Neuronal stem cell (in vitro differentiated cells): Measurements from ENCODE around the gene STEAP3.

Experiments used
- DNase-seq: peaks from one replicate; pipeline ENCODE4 v3.0.0-alpha.2; 2013; ENCODE audit warnings: low spot score
- H2AFZ ChIP-seq: one replicate; pipeline ENCODE4 v1.6.1; 2013; ENCODE audit warnings: mild to moderate bottlenecking, low read length, inconsistent platforms
- H2AK5ac ChIP-seq: 2 replicates; pipeline ENCODE4 v1.6.1; 2013; ENCODE audit warnings: low read depth, mild to moderate bottlenecking, inconsistent platforms, low read length, moderate library complexity, mixed read lengths
- H2BK120ac ChIP-seq: 2 replicates; pipeline ENCODE4 v1.6.1; 2013; ENCODE audit warnings: low read depth, mild to moderate bottlenecking, inconsistent platforms, low read length, moderate library complexity, mixed read lengths
- H2BK12ac ChIP-seq: one replicate; pipeline ENCODE4 v1.6.1; 2013; ENCODE audit warnings: low read length, inconsistent platforms
- H2BK15ac ChIP-seq: 2 replicates; pipeline ENCODE4 v1.6.1; 2013; ENCODE audit warnings: mild to moderate bottlenecking, low read length, inconsistent platforms, mixed read lengths
- H2BK5ac ChIP-seq: one replicate; pipeline ENCODE4 v1.6.1; 2013; ENCODE audit warnings: inconsistent platforms, mild to moderate bottlenecking, low read length, moderate library complexity
- H3K14ac ChIP-seq: one replicate; pipeline ENCODE4 v1.6.1; 2013; ENCODE audit warnings: low read length, inconsistent platforms
- H3K18ac ChIP-seq: 2 replicates; pipeline ENCODE4 v1.6.1; 2013; ENCODE audit warnings: low read length, inconsistent platforms
- H3K23ac ChIP-seq: 2 replicates; pipeline ENCODE4 v1.6.1; 2013; ENCODE audit warnings: low read depth, mild to moderate bottlenecking, mixed read lengths, low read length, inconsistent platforms; ENCODE audit not compliant: poor library complexity
- H3K27ac ChIP-seq: replicated peaks from 3 replicates; pipeline ENCODE4 v1.5.1; 2013; ENCODE audit warnings: low read length, inconsistent platforms
- H3K27me3 ChIP-seq, 3 experiments: 2 replicates each; pipeline ENCODE4 v1.6.1; 2013; ENCODE audit warnings: low read length in 3 of 3, mild to moderate bottlenecking in 2 of 3, inconsistent platforms in 1 of 3, low read depth in 1 of 3, mixed read lengths in 1 of 3, moderate library complexity in 1 of 3; ENCODE audit not compliant: control insufficient read depth in 3 of 3, insufficient read depth in 3 of 3
- H3K36me3 ChIP-seq, 2 donors: replicated peaks in 1 of 2; 2 replicates each; pipeline ENCODE4 v1.6.1; 2013; ENCODE audit warnings: low read length in 2 of 2; ENCODE audit not compliant: control insufficient read depth in 2 of 2, insufficient read depth in 2 of 2
- H3K4ac ChIP-seq: 2 replicates; pipeline ENCODE4 v1.6.1; 2013; ENCODE audit warnings: inconsistent platforms, mild to moderate bottlenecking, low read length, moderate library complexity
- H3K4me1 ChIP-seq, 2 donors: 1 replicate in 1 of 2; 2 replicates in 1 of 2; pipeline ENCODE4 v1.6.1; 2013; ENCODE audit warnings: low read length in 2 of 2, low read depth in 1 of 2; ENCODE audit not compliant: control insufficient read depth in 2 of 2, insufficient read depth in 1 of 2
- H3K4me2 ChIP-seq: one replicate; pipeline ENCODE4 v1.6.1; 2013; ENCODE audit warnings: mild to moderate bottlenecking, low read length, inconsistent platforms; ENCODE audit not compliant: insufficient read depth, poor library complexity, severe bottlenecking
- H3K4me3 ChIP-seq, 2 donors: 2 replicates each; pipeline ENCODE4 v1.5.1; 2013; ENCODE audit warnings: low read length in 2 of 2, mild to moderate bottlenecking in 2 of 2, inconsistent platforms in 1 of 2, moderate library complexity in 1 of 2
- H3K79me1 ChIP-seq: one replicate; pipeline ENCODE4 v1.6.1; 2013; ENCODE audit warnings: low read depth, mild to moderate bottlenecking, inconsistent platforms, low read length, moderate library complexity
- H3K9ac ChIP-seq: one replicate; pipeline ENCODE4 v1.6.1; 2013; ENCODE audit warnings: mild to moderate bottlenecking, low read depth, low read length, inconsistent platforms; ENCODE audit not compliant: poor library complexity
- H3K9me3 ChIP-seq, 2 donors: replicated peaks in 1 of 2; 2 replicates each; pipeline versions ENCODE3 to v1.6.1; 2013; ENCODE audit warnings: low read length in 2 of 2, mild to moderate bottlenecking in 2 of 2, inconsistent platforms in 1 of 2, low read depth in 1 of 2, mixed read lengths in 1 of 2, moderate library complexity in 1 of 2; ENCODE audit not compliant: control insufficient read depth in 2 of 2, insufficient read depth in 1 of 2
- H4K8ac ChIP-seq: one replicate; pipeline ENCODE4 v1.6.1; 2013; ENCODE audit warnings: low read depth, mild to moderate bottlenecking, inconsistent platforms, low read length, moderate library complexity
- H4K91ac ChIP-seq: one replicate; pipeline ENCODE4 v1.6.1; 2013; ENCODE audit warnings: low read length, low read depth, mild to moderate bottlenecking, inconsistent platforms; ENCODE audit not compliant: poor library complexity
- WGBS, 2 donors: extraction: QIAGEN DNeasy Blood & Tissue Kit; methylation state at CpG; one replicate each; pipeline ENCODE4 v1.1.7; 2013; ENCODE audit warnings: missing lambda C conversion rate in 2 of 2, mixed read lengths in 1 of 2; ENCODE audit not compliant: insufficient read length in 2 of 2, insufficient replicate concordance in 1 of 2; ENCODE audit errors: extremely low coverage in 2 of 2; 5-methylcytosine and 5-hydroxymethylcytosine counted together

Gene STEAP3

GRCh38 chr2:119263656-119264055 is 40.0 kb downstream of the STEAP3 start:
- no peaks in the 10 kb centered on the region for H3K9me3 ChIP-seq
- no peak overlapping the region for H3K23ac ChIP-seq
- peaks cover 0 to 17% (median 0%) of the 10 kb centered on the region in 3 experiments for H3K27me3 ChIP-seq
- no CpG with 5 or more reads among the region's 5 CpGs for WGBS, 2 donors
- no peak overlapping the region for H3K14ac ChIP-seq
- H2BK15ac ChIP-seq, result no peak overlapping the region
- H4K8ac ChIP-seq, result no peak overlapping the region
- no peak overlapping the region for H3K4ac ChIP-seq
- no peak overlapping the region for H2BK12ac ChIP-seq
- no peak overlapping the region for H3K27ac ChIP-seq
- no peak overlapping the region for H3K4me2 ChIP-seq
- no peak overlapping the region for H2BK5ac ChIP-seq
- H2AK5ac ChIP-seq, result no peak overlapping the region
- H2AFZ ChIP-seq, result no peak overlapping the region
- H3K4me3 ChIP-seq, result no peak overlapping the region
- H3K18ac ChIP-seq, result no peak overlapping the region
- no peak overlapping the region for H3K9ac ChIP-seq
- no peaks in the 10 kb centered on the region for H3K79me1 ChIP-seq
- no peak overlapping the region for H2BK120ac ChIP-seq
- H3K36me3 ChIP-seq, result no peaks in the 10 kb centered on the region
- H4K91ac ChIP-seq, result no peak overlapping the region
- H3K4me1 ChIP-seq, result peaks cover 5 to 7% of the 10 kb centered on the region in 2 donors
- DNase-seq, result no peak

DNA sequence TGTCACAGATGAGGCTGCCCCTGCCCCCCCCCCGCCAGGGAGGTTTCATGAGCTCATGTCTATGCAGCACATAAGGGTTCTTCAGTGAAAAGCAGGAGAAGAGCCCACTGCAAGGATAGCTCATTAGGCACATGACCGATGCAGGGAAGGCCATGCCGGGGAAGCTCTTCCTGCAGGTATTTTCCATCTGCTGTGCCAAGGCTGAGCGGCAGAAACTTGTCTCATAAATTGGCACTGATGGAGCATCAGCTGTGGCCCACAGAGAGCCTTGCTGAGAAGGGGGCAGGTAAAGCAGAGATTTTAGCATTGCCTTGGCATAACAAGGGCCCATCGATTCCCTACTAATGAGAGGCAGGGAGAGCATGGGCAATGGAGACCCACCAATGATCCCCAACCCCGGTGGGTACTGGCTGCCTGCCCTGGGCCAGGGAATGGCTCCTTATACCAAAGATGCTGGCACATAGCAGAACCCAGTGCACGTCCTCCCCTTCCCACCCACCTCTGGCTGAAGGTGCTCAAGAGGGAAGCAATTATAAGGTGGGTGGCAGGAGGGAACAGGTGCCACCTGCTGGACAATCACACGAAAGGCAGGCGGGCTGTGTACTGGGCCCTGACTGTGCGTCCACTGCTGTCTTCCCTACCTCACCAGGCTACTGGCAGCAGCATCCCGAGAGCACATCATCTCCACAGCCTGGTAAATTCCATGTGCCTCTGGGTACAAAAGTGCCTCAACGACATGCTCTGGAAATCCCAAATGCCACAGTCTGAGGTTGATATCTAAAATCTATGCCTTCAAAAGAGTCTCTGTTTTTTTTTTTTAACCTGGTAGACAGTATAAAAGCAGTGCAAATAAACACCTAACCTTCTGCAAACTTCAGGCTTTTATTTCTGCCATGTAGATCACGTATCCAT is 41.4 kb downstream of the STEAP3 start:
- no peak overlapping the region for H4K8ac ChIP-seq
- no peak overlapping the region for H3K4me2 ChIP-seq
- no peak overlapping the region for H2AFZ ChIP-seq
- H3K4me1 ChIP-seq, result no peaks in the 10 kb centered on the region
- no peak overlapping the region for H2AK5ac ChIP-seq
- no peak overlapping the region for H2BK5ac ChIP-seq
- no peak overlapping the region for H3K23ac ChIP-seq
- no peak overlapping the region for H3K4me3 ChIP-seq
- H2BK12ac ChIP-seq, result no peak overlapping the region
- H3K27me3 ChIP-seq, result peaks cover 0 to 17% (median 0%) of the 10 kb centered on the region in 3 experiments
- H4K91ac ChIP-seq, result no peak overlapping the region
- peak overlapping the region; percentile 59 for H3K14ac ChIP-seq
- no peak overlapping the region for H2BK120ac ChIP-seq
- H3K9ac ChIP-seq, result no peak overlapping the region
- no peaks in the 10 kb centered on the region for H3K36me3 ChIP-seq
- no peaks in the 10 kb centered on the region for H3K9me3 ChIP-seq
- no peak overlapping the region for H3K4ac ChIP-seq
- H2BK15ac ChIP-seq, result no peak overlapping the region
- H3K79me1 ChIP-seq, result no peaks in the 10 kb centered on the region
- no peak overlapping the region for H3K27ac ChIP-seq
- no peak for DNase-seq
- no peak overlapping the region for H3K18ac ChIP-seq
- no CpG with 5 or more reads among the region's 13 CpGs for WGBS, 2 donors

GRCh38 chr2:119265693-119266066 is 42.0 kb downstream of the STEAP3 start:
- DNase-seq, result no peak
- H2BK5ac ChIP-seq, result no peak overlapping the region

DNA sequence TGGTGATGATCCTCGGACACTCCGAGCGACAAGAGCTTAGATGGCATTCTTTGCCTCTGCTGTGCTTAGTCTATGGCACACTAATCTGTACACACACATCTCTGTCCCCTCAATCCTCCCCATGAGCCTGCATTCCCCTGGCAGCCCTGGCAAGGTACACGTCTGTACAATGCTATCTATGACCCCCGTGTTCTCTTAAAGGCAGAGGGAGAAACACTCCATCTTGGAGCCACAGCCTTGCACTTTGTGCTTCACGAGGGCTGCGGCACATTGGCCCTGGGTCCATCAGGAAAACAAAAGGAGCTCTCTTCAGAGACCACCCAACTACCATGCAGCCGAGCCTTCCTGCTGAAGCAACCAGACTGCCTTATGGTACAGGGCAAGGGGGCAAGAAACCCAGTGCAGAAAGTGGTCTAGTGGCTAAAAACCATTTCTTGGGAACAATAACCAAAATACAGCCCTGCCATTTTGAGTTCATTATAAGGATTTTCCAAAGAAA is 42.5 kb downstream of the STEAP3 start:
- H2BK120ac ChIP-seq, result no peak overlapping the region
- H3K36me3 ChIP-seq, result no peaks in the 10 kb centered on the region
- no peak overlapping the region for H3K4me2 ChIP-seq
- H3K27ac ChIP-seq, result no peak overlapping the region
- H3K23ac ChIP-seq, result no peak overlapping the region
- H3K18ac ChIP-seq, result no peak overlapping the region
- no peaks in the 10 kb centered on the region for H3K9me3 ChIP-seq
- no peak for DNase-seq
- H2BK15ac ChIP-seq, result no peak overlapping the region
- H3K27me3 ChIP-seq, result peaks cover 0 to 17% (median 0%) of the 10 kb centered on the region in 3 experiments
- H2AFZ ChIP-seq, result no peak overlapping the region
- no peak overlapping the region for H3K9ac ChIP-seq
- no peak overlapping the region for H3K4ac ChIP-seq
- H3K4me1 ChIP-seq, result no peaks in the 10 kb centered on the region
- no peak overlapping the region for H4K8ac ChIP-seq
- H3K4me3 ChIP-seq, result no peak overlapping the region
- no peak overlapping the region for H2BK12ac ChIP-seq
- no peaks in the 10 kb centered on the region for H3K79me1 ChIP-seq
- no peak overlapping the region for H4K91ac ChIP-seq
- H2AK5ac ChIP-seq, result no peak overlapping the region
- H2BK5ac ChIP-seq, result no peak overlapping the region
- no peak overlapping the region for H3K14ac ChIP-seq
- WGBS, 2 donors, result no CpG with 5 or more reads among the region's 8 CpGs

More at GRCh38 chr2:119265693-119266066, 42.0 kb downstream of the STEAP3 start:
- no peak overlapping the region for H2BK15ac ChIP-seq
- peaks cover 0 to 17% (median 0%) of the 10 kb centered on the region in 3 experiments for H3K27me3 ChIP-seq
- no peak overlapping the region for H3K4me3 ChIP-seq
- H3K4me1 ChIP-seq, result no peaks in the 10 kb centered on the region
- no peak overlapping the region for H2AK5ac ChIP-seq
- no peak overlapping the region for H3K4me2 ChIP-seq
- no CpG with 5 or more reads among the region's 6 CpGs for WGBS, 2 donors
- H3K4ac ChIP-seq, result no peak overlapping the region
- H2AFZ ChIP-seq, result no peak overlapping the region
- H3K14ac ChIP-seq, result peak overlapping the region; percentile 59
- H2BK12ac ChIP-seq, result no peak overlapping the region
- no peak overlapping the region for H4K8ac ChIP-seq
- no peaks in the 10 kb centered on the region for H3K79me1 ChIP-seq
- H2BK120ac ChIP-seq, result no peak overlapping the region
- no peak overlapping the region for H3K18ac ChIP-seq
- no peak overlapping the region for H3K27ac ChIP-seq
- H3K36me3 ChIP-seq, result no peaks in the 10 kb centered on the region
- H4K91ac ChIP-seq, result no peak overlapping the region
- no peak overlapping the region for H3K9ac ChIP-seq
- no peak overlapping the region for H3K23ac ChIP-seq
- H3K9me3 ChIP-seq, result no peaks in the 10 kb centered on the region
